AML-193 (cell line): ENCODE results near the gene FAHD1.
"Not testable (repeated sequence)": the region's sequence is repeated elsewhere in the genome, so short reads cannot be mapped to it uniquely, and the experiment has no call there.

Experiments
- DNase-seq, 2 experiments: peaks; one replicate each; lab custom pipeline; 2025; lab: John Stamatoyannopoulos, UW

The FAHD1 gene

DNA sequence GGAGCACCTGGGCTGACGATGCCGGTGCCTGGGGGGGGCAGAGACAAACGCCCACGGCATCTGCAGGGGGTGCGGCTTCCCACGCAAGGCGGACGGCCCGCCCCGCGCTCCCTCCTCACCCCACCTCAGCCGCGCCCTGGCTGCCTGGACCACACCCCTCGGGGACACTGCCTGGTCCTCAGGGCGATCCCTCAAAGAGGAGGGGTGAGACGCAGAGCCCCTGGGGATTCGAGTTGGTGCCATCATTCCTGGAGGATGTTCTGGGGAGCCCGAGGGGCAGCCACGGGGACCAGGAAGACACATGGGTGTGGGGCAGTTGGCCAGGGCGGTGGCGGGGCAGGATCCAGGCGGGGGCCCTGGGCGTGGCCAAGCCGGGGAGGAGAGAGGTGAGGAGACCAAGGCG, 37.4 kb upstream of the FAHD1 start:
- no peak for DNase-seq

DNA sequence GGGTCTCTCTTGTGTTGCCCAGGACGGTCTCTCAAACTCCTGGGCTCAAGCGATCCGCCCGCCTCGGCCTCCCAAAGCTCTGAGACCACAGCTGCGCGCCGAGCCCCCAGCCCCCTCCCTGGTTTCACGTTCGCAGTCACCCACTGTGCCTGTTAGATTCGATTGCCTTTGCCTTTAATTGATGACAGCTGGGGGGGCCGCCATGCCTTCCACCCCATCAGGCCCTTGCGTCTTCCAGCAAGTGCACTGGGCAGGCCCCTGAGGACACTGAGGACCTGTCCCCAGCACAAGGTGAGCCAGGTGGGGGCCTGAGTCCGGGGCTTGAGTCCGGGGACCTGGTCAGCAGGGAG, 36.8 kb upstream of the FAHD1 start:
- no peak for DNase-seq

DNA sequence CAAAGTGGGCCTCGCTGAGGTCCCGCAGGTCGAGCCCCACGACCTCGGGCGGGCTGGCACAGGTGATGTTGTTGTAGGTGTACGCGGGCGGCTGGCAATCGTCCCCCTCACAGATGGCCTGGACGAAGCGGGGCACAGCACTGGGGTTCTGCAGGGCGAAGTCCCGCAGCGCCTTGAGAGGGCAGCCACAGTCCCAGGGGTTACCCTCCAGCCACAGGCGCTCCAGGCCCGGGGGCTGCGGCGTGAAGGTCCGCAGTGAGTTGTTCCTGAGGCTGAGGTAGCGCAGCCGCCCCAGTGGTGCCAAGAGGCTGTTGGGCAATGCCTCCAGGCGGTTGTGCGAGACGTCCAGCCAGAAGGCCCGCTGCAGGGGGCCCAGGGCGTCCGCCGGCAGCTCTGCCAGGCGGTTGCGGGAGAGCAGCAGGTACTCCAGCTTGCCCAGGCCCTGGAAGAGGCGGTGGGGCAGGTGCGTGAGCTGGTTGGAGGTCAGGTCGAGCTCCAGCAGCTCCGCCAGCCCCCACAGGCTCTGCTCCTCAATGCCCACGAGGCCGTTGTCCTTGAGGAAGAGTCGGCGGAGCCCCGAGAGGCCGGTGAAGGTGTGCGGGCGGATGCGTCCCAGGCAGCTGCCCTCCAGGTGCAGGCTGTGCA, 36.3 kb upstream of the FAHD1 start:
- no peak for DNase-seq

DNA sequence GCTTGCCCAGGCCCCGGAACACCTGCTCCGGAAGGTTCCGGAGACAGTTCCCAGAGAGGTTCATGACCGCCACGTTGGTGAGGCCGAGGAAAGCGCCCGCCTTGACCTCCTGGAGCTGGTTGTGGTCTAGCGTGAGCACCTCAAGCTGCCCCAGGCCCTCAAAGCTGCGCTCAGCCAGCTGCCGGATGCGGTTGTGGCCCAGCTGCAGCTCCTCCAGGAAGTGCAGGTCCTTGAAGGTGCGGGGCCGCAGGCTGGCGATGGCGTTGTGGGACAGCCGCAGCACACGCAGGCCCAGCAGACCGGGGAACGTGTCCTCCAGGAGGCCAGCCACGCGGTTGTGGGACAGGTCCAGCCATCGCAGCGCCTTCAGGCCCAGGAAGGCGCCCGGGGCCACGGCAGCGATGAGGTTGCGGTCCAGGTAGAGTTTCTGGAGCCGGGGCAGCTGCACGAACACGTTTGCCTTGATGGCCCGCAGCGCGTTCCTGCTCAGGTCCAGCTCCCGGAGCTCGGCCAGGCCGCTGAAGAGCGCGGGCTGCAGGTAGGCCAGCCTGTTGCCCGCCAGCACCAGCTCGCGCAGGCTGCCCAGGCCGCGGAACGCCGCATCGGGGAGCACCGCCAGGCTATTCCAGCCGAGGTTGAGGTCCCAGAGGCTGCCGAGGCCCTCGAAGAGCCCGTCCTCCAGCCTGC, 35.6 kb upstream of the FAHD1 start:
- DNase-seq, result no peak

DNA sequence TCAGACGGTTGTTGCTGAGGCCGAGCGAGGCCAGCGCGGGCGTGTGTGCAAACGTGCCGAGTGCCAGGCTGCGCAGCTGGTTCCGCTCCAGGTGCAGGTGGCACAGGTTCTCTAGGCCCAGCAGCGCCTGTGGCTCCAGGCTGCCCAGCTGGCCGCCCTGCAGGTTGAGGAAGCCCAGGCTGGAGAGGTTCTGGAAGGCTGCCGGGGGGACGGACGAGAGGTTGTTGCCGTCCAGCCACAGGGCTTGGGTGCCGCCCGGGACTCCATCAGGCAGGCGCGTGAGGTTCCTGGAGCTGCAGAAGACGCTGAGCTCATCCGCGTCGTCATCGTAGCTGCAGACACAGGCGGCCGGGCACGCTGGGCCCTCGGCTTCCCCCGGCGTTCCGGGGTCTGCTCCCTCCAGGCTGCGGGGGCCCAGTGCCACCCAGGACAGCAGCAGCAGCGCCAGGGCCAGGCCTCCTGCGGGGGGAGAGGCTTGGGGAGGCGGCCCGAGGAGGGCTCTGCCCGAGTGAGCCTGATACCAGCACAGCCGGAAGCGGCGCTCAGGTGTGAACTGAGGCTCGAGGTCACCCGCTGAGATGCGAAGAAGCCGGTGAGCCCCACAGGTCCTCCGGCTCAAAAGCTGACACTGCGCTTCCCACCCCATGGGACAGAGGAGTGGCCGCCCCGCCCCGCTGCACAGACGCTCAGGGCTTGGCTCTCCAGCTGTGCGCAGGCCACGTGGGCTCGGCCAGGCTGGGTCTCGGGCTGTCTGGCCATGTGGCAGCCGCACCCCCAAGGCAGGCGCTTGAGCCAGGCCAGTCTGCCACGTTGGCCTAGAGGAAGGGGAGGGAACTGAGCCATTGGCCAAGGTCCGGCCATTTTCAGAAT, 34.8 kb upstream of the FAHD1 start:
- DNase-seq, result no peak

DNA sequence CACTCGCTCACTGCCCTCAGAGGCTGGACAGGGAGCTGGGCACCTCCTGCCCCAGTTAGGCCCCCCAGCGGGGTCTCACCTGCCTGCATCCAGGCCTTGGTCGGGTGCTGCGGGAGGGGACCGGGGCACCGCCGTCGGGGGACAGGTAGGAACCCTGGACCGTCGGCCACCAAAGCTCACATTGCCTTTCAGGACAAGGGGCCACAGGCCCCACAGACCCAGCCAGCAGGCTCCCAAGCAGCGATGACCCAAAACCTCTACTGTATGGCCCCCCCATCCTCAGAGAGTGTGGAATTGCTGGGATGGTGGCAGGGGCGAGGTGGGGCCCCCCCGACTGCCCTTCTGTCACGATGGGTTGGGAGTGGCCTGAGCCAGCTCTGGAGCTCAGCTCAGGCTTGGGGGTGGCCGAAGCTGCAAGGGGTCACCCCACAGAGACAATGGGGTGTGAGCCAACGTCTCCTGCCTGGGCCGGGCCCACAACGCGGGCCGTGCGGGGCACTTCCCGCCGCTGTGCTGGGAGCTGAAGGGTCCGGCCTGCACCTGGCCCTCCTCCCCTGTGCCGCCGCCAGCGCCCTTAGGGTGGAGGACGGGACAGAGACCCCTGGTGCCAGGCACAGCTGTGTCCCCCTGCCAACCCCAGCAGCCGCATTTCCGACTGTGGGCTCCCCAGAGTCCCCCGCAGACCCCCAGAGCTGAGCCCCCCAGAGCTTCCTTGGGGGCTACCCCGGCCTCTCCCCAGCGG, 34.0 kb upstream of the FAHD1 start:
- DNase-seq, result no peak

DNA sequence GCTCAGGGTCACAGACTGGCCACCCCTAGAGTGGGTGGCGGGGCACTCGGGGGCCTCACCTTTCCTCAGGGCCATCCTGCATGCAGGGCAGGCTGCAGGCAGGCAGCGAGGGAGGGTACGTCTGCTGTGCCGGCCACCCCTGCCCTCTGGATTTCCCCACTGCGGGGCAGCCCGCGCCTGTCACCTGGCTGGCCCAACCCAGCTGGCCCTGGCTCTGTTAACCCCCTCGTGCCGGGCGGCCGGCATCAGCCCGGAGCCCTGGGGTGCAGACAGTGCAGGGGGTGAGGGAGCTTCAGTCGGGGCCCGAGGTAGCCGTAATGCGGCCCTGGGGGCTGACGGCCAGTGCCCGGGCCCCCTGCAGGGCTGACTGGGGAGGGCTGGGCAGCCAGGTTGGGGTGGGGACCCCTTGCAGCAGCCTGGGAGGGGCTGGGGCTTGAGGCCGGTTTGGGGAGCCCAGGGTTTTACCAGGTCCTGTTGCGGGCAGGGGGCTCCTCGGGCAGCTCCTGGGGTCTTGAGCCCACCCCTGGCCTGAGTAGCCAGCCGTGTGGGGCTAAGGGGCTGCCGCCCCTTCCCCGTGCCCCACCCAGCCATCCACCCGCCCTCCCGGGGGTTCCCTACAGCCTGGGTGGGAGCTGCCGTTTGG, 33.3 kb upstream of the FAHD1 start, which contains the start of gene IGFALS:
TSS of gene IGFALS (minus strand) at position 128 of the 643 bp plus-strand sequence. CDS start at position 75, 53 bp downstream.
- DNase-seq, result no peak

DNA sequence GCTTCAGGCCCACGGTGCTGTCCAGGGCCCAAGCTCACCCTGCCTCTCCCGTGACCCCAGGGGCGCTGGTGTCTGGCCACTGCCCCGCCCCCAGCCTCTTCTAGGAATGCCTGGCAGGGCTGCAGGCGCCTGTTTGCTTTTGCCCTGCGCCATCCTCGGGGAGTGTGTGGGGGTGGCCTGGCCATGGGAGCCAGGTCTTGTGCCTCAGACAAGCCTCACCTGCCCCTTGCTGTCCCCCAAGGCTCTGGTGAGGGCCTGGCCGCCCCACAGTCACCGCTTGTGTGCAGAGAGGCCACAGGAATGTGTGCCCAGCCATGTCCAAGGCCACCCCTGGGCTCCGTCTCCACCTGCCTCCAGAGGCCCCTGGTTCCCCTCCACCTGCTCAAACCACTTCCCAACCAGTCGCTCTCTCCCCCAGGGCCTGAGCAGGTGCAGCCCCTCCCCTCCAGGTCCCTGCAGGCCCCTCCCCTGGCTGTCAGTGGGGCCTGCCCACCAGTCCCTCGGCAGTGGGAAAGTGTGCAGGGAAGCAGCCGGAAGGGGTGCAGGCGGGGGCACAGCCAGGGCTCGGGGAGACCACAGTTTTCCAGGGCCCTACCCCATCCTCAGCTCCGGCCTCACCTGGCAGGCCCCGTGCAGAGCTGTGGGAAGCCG, 32.7 kb upstream of the FAHD1 start:
- DNase-seq, result no peak

DNA sequence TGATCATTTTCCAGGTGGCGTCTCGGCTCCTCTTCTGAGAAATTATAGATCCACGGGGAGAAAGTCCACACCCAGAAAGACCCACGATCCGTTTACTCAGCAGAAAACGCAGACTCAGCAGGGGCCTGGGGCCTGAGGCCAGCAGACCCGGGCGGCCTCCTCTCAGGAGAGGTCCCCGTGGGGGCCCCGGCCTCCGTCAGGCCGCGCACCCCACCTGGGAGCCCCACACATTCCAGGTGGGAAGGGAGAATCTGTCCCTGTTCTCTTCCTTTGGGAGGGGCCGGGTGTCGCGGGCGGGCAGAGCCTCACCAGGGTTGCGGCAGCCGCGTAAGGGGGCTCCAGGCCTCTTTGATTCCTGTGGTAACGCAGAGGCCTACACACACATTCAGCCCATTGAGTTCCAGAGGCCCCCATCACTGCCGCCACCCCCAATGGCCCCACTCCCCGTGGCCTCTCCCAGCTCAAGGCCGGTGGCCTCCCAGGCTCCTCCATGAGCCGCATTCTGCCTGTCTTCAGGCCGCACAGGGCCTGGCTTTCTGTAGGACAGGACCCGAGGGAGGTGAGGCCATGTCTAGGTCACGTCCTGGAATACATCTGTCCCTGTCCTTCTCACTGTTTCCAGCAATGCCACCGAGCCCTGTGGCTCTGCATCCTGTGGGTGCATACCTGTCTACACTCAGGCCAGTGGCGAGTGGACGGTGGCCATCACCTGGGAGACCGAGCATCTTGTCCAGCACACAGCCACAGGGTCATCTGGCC, 31.9 kb upstream of the FAHD1 start:
- DNase-seq, result no peak

DNA sequence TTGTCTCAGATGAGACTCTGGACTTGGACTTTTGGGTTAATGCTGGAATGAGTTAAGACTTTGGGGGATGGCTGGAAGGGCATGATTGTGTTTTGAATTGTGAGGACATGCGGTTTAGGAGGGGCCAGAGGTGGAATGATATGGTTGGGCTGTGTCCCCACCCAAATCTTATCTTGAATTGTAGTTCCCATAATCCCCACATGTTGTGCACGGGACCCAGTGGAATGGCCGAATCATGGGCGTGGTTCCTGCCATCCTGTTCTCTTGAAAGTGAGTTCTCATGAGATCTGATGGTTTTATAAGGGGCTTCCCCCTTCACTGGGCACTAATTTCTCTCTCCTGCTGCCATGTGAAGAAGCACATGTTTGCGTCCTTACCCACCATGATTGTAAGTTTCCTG, 27.7 kb upstream of the FAHD1 start:
- not testable (repeated sequence) for DNase-seq

DNA sequence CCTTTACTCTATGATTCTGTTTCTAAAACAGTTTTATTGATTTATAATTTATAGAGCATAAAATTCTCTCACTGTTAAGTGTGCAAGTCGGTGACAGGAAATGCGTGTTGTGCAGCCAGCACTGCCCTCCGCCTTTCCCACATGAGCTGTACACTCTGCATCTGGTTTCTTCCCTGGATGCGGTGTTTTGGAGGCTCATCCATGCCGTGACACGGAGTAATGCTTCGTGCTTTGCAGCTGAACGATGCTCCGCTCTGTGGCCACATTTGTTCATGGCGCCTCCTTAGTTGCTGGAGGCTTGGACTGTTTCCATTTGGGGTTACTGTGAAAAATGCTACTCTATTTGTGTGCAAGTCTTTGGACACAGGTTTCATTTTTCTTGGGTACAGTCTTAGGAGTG, 26.3 kb upstream of the FAHD1 start:
- DNase-seq, result no peak

DNA sequence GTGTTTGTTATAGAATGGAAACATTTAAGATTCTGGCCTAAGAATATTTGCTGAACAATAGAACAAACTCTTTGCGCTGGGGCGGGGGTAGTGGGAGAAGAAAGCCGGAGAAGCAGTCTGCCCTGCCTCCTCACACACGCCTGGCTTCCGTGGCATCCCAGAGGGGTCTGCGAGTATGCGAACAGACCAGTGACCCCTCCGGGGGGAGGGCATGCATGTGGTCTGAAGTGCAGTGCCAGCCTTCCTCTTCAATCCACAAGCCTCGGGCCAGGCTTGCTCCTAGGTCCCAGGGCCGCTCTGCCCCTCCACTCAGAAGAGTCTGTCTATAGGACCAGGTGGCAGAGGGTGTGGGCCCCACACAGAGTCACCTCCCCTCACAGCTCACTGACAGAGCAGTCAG, 19.4 kb upstream of the FAHD1 start:
- no peak for DNase-seq

DNA sequence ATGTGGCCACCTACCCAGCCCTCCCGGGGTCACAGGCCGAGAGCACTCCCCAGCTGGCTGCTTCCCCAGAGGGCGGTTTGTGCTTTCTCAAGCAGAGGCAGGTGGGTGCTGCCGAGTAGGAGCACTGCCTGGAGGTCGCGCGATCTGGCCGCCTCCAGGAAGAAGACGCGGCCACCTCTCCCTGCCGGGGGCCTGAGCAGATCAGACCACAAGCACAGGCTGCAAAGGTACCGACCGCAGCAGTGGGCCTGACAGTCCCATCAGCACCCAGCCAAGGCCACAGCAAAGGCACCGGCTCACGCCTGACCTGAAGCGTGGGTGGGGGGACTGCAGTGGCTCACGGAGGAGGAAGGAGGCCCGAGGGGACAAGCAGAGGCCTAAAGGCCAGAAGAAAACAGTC, 18.3 kb upstream of the FAHD1 start:
- no peak for DNase-seq

DNA sequence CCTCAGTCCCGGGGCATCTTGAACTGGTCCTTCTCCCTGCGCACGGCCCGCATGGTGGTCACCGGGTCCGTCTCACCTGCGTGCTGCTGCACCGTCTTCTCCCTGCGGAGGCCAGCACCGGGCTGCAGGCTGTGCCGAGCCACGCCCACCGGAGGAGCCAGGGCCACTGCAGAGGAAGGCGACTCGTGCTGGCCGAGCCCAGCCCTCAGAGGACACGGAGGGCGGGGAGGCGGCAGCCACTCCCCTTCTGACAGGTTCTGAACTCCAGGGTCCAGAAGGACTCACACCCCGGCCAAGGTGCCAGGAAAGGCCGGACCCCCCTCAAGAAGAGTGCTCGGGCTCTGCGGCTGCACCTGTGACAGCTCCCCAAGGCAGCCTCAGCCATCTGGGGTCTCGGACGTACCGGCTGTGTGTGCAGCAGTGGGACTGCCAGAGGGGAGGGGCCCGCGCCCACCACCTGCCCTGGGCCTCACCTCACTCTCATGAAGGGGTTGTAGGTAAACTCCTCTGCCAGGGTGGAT, 17.7 kb upstream of the FAHD1 start:
- DNase-seq, result no peak

DNA sequence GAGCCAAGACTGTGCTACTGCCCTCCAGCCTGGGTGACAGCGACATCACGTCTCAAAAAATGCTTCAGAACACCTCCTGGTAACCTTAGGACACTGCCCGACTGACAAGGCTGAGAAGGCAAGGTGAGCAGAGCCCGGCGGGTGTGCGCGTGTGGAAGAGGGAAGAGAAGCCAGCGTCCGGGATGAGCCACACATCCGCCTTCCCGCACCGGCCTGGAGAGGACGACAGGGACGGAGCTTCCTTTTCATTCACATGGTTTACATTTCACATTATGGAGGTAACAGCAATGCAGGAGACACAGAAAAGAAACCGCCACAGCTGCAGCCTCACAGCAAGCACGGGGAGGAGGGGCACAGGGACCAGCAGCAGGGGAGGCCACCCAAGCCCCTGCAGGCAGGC, 16.9 kb upstream of the FAHD1 start:
- no peak for DNase-seq

DNA sequence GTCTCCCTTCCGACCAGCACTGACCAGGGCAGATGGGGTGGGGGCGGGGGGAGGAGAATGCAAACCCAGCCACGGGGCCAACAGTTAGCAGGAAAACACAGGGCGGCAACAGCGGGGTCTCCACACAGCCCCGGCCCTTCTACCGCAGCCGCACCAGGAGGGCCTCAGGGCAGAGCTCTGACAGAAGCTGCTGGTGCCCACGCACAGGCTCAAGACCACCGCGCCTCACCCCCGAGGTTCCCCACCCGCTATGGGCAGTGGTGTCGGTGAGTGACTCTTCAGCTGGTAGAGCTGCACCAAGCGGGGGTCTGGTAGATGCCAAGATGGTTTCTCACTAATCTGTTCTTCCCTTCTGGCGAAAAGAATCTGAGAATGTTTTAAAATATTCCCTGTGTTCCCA, 16.5 kb upstream of the FAHD1 start:
- DNase-seq, result no peak

DNA sequence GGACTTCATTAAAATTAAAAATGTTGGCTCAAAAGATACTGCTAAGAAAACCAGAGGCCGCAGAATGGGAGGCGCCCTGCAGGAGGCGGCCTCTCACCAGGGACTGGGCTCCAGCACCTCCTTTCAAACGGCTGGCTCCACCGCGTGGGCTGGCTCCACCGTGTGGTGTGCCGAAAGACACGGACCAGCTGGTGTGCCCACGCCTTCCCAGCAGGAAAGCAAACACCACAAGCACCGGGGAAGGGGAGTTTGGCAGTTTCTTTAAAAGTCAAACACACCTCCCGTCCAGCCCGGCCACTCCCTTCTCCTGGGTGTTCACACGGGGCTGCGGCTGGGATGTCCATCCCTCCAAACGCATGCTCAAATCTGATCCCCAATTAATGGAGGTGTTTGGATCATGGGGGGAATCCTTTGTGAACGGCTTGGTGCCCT, 14.3 kb upstream of the FAHD1 start:
- no peak for DNase-seq

DNA sequence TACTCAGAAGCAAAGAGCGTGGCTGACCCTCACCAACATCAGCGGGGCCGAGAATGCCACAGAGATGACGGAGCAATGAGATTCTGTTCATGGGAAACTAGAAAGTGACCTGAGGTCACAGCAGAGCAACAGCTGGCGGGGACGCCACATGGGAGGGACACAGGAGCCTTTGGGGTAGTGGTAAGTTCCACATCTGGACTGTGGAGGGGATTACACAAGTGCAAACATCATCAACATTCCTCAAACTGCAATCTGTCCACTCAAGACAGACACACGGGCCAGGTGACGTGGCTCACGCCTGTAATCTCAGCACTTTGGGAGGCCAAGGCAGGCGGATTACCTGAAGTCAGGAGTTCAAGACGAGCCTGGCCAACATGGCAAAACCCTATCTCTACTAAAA, 11.5 kb upstream of the FAHD1 start:
- no peak for DNase-seq

DNA sequence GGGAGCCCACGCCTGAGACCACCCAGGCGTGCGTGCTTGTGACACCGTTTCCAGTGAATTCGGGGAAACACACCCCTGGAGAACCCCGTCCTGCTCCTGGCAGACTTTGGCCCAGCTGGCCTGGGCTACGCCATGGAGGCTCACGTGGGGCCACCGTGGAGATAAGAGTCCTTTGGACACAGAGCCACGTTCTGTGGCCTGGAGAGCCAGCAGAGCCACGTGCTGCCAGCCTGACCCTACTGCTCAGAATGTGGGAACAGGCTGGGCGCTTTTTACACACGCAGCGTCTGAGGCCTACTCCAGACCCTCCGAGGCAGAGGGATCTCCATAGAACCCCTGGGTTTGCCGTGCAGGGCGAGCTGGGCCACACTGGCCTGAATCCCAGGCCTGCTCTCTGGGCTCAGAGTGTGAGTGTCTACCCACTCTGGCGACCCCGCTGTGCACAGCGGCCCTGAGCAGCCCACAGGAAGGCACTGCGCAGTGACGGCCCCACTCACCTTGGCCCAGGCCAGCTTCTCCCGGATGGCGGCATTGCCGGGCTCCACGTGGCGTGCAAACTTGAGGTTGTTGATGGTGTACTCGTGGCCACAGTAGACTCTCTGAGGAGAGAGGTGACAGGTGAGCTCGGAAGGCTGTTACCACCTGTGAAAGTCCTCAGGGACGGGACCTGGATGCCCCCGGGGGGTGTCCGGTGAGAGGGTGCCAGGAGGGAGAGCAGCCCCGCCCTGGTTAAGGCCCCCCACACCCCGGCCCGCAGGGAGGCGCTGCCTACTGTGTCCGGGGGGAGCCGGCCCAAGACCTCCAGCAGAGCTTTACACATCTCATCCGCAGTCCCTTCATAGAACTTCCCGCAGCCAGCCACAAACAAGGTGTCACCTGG, 10.4 kb upstream of the FAHD1 start:
- DNase-seq, result no peak
